Cardiac ventricle fibroblast (primary cell): Measurements from ENCODE around the gene UQCR11. TPM values are rescaled to one million over a fixed set of nuclear protein-coding genes. Genes with fewer than 3 reads are reported as not detected.

Source experiments
- total RNA-seq: library from RNA; depleted of rRNA; stranded (reverse); fragments of >200 nt; gene quantifications from 2 replicates; pipeline ENCODE4 v1.2.3, GENCODE V29; 2015

Gene UQCR11
- 41.1 and 46.9 TPM in 2 replicates for total RNA-seq

DNA sequence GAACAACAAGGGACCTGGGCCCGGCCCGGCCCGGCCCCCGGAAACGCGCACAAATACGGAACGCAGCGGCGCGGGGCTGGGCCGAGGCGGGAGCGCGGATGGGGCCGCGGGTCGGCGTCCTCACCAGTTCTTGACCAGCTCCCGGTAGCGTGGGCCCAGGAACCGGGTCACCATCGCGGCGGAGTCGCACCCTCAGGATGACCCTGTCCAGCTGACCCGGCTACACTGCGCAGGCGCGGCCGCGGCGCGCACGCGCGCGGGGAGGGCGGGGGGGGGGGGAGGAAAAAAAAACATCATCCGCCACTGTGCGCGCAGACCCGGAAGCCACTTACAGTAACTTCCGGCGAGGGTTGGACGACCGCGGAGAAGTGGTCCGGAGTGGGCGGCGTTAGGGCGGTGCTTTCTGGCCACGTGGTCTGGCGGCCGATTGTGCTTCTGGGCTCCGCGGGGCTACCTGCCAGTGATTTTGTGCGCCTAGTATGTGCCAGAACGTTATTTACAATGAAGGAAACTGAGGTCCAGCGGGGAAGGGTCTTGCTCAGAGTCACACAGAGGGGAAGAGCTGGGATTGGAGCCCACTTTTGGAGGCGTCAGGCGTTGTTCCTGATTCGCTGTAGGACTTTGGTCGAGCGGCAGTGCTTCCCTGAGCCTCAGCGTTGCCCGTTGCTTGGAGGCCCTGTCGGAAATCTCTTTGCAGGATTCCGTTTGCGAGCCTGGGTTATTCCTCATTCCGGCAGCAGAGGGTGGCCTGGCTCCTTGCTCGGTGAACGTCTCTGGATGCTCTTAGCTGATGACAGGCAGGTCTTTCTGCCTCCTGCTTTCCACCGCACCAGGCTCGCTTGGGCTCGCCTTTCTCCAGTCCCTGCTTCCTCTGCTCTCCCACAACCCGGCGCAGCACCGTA, at the start of gene UQCR11:
Gene UQCR11, minus strand, starts transcription at position 227 of the 902 bp plus-strand sequence. Its CDS starts 53 bp downstream, at position 174.

DNA sequence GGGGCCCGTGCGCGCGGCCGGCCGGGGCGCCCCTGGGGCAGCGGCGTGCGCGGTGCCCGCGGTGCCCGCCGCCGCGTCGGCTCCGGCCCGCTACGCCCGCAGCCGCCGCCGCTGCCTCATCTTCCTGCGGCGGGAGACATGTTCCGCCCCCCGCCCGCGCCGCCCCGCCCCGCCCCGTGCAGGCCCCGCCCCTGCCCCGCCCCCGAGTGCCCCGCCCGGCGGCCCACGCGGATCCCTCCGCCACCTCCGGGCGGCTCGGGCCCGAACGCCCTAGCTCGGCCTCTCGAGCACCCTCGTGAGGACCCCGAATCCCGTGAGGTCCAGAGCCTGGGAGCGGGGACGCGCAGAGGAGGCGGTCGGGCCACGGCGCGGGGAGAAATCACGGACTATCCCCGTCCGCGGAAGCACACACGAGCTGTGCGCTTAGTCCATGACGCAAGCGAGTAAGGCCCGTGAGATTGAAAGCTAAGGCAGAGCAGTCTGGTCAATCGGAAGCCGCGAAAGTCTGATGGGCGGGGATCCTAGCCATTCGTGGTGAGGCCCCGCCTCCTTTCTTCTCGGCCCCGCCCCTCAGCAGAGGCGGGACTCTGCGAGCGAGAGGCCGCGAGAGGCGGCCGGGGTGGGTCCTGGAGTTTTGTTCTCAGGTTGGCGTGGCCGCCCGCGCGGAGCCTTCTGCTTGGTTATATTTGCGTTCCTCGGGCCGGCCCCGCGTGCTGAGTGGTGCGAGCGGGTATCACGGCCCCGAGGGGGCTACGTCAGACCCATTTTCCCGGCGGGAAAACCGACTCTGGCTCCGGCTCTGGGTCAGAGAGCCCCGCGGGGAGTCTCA, 47.4 kb upstream of the UQCR11 start, which contains the start of gene TCF3:
Gene TCF3, minus strand, starts transcription at position 145 of the 829 bp plus-strand sequence. CDS start 2,367 bp downstream, outside the sequence.

DNA sequence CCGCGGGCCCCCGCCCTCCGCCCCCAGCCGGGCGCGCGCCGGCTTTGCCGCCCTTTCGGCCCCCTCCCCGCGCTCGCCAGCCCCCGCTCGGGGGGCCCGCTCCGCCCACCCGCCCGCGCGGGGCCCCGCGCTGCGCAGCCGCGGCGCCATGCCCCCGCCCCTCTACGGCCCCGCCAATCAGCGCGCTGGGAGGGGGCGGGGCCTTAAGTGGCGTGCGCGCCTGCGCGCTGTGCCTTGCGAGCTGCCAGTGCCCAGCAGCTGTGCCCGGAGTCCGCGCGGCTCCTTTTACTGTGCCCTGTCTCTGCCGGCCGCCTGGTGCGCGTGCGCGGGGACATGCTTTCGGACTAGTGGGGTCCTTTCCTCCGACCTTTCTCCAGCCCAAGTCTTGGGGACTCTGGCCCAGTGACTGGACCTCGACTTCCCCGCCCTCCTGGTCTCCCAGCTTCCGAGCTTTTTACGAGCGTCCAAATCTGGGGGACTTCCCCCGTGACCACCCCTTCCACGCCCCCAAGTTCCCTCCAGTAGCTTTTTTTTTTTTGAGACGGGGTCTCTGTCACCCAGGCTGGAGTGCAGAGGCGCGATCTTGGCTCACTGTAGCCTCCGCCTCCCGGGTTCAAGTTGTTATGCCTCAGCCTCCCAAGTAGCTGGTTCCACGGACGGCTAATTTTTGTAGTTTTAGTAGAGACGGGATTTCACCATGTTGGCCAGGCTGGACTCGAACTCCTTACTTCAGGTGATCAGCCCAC, 12.3 kb downstream of the UQCR11 start, which contains the start of gene MBD3:
Gene MBD3, minus strand, starts transcription at position 111 of the 746 bp plus-strand sequence. CDS start 234 bp downstream, outside the sequence.

DNA sequence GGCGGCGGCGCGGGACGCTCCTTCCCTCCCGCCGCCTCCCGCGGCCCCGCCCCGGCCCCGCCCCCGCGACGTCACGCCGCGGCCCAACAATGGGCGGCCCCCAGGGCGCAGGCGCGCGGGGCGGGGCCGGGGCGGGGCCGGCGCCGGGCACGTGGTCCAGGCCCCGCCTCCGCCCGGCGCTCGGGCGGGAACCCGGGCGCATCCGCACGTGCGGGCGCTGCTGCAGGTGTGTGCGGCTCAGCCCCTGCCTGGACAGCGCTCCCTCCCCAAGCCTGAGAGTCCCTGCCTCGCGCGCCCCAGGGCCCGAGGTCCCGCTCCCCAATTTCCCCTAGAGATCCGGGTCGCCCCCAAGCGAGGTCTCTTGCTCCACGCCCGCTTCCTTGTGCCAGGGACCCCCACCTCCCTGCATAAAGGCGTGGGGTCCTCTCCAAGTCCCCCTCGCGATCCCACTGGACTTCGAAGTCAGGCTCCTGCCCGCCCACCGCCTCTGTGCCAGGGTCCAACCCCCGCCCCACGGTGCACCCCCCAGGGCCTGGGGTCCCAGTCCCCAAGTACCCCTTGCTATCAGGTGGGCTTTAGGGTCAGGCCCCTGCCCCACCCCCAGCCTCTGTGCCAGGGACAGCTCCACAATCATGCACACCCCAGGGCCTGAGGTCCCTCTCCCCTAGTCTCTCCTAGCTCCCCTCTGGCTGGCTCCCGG, 36.8 kb downstream of the UQCR11 start, which contains the start of gene MEX3D:
Gene MEX3D, minus strand, starts transcription at position 6 of the 700 bp plus-strand sequence. CDS start 267 bp downstream, outside the sequence.

Other genes with a start within 250 kb of the UQCR11 start
- 89.5 and 111 TPM in 2 replicates for gene NDUFS7, start 221.6 kb downstream of the UQCR11 start, total RNA-seq
- gene GAMT, start 203.9 kb downstream of the UQCR11 start, total RNA-seq: 43.7 and 45.7 TPM in 2 replicates
- 19.4 and 21.3 TPM in 2 replicates for gene DAZAP1, start 197.9 kb downstream of the UQCR11 start, total RNA-seq
- 2,634 and 2,972 TPM in 2 replicates for gene RPS15, start 167.1 kb downstream of the UQCR11 start, total RNA-seq
- gene APC2, start 155.3 kb downstream of the UQCR11 start, total RNA-seq: 0.12 and 0.20 TPM in 2 replicates
- gene C19orf25, start 126.2 kb downstream of the UQCR11 start, total RNA-seq: 17.7 and 25.0 TPM in 2 replicates
- gene PCSK4, start 115.1 kb downstream of the UQCR11 start, total RNA-seq: 0.19 and 0.49 TPM in 2 replicates
- gene REEP6, start 114.3 kb downstream of the UQCR11 start, total RNA-seq: 5.0 and 6.0 TPM in 2 replicates
- gene ADAMTSL5, start 92.4 kb downstream of the UQCR11 start, total RNA-seq: 4.7 and 8.8 TPM in 2 replicates
- gene PLK5, start 81.4 kb downstream of the UQCR11 start, total RNA-seq: not detected in 2 replicates
- gene MEX3D, start 37.1 kb downstream of the UQCR11 start, total RNA-seq: 28.2 and 35.9 TPM in 2 replicates
- gene MBD3, start 12.6 kb downstream of the UQCR11 start, total RNA-seq: 68.5 and 83.9 TPM in 2 replicates
- 64.4 and 66.6 TPM in 2 replicates for gene TCF3, start 47.2 kb upstream of the UQCR11 start, total RNA-seq
- not detected in 2 replicates for gene ONECUT3, start 148.0 kb upstream of the UQCR11 start, total RNA-seq
- 3.2 and 3.3 TPM in 2 replicates for gene ATP8B3, start 206.8 kb upstream of the UQCR11 start, total RNA-seq
- 7.5 and 8.5 TPM in 2 replicates for gene REXO1, start 243.0 kb upstream of the UQCR11 start, total RNA-seq